ENCODE data around the gene DPY19L1.
"Not testable (repeated sequence)": the region's sequence is repeated elsewhere in the genome, so short reads cannot be mapped to it uniquely, and the experiment has no call there.

DPY19L1 gene

DNA sequence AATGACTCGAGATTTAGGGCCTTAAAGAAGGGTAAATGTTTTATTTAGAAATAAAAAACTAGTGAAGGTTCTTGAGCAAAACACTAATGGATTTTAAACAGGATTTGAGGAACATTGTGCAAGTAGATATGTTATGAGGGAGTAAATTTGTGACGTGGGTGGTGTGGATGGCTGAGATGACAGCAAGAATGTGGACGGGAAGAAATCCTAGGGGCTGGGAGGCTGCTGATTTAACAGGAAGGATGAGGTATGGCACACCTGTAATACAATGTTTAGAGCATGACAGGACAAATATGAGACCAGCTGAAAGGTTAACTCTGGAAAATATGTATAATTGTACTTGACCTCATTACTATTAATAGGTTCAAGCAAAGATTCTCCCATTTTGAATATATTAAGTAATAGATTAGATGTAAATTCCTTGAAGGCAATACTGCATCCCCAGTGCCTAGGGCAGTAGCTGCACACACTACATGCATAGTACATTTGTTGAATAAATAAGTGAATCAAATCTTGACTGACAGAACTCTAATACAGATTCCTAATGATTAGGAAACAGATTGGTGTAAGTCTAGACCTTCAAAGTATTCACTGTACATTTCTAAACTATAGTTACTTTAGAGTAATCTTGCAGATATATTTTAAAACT is 10.1 kb upstream of the DPY19L1 start:
- H3K36me3 ChIP-seq (ENCODE audit: control insufficient read depth, insufficient read depth, low read length); H3K4me1 ChIP-seq (ENCODE audit: control insufficient read depth, insufficient read depth, low read length); H3K9ac ChIP-seq (ENCODE audit: low read length); H3K4me3 ChIP-seq (ENCODE audit: low read length); H3K27me3 ChIP-seq (ENCODE audit: control insufficient read depth, insufficient read depth, low read length); H3K9me3 ChIP-seq (ENCODE audit: control insufficient read depth, low read length): not testable (repeated sequence)

DNA sequence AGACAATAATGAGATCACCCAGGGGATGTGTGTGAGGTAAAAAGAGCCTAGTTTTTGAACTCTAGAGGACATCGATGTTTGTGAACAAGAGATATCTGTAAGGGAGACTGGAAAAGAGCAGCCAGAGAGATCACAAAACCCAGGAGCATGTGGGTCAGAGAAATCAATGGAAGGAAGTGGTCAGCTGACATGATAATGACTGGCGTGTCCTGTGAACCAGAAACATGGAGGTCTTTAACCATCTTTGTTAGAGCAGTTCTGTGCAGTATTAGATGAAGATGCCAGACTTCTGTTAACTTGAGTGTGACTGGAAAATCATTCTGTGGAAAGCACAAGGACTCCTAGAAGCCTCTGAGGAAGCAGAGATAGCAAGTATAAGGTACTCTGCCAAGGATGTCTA is 6.0 kb upstream of the DPY19L1 start:
- H3K27me3 ChIP-seq (ENCODE audit: control insufficient read depth, insufficient read depth, low read length); H3K9ac ChIP-seq (ENCODE audit: low read length); H3K4me1 ChIP-seq (ENCODE audit: control insufficient read depth, insufficient read depth, low read length); H3K36me3 ChIP-seq (ENCODE audit: control insufficient read depth, insufficient read depth, low read length); H3K4me3 ChIP-seq (ENCODE audit: low read length); H3K9me3 ChIP-seq (ENCODE audit: control insufficient read depth, low read length): not testable (repeated sequence)

DNA sequence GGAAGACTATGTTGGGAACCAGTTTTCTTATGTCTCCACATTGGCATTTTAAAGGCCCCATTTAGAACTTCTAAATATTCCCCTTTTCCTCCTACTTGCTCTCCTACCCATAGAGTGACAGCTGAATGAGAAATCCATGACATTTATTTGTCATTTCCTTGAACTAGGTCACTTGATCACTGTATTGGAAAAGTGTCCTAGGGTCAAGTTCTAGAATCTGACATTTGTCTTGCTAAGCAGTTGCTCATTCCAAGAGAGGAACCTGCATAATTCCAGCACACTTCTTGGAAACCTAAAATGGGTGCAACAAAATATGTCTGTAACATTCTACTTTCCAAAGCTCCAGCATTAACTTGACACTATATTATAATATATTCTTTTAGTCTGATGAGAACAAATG is 3.6 kb upstream of the DPY19L1 start:
- H3K27me3 ChIP-seq (ENCODE audit: control insufficient read depth, insufficient read depth, low read length), result no peaks in the 10 kb centered on the region

DNA sequence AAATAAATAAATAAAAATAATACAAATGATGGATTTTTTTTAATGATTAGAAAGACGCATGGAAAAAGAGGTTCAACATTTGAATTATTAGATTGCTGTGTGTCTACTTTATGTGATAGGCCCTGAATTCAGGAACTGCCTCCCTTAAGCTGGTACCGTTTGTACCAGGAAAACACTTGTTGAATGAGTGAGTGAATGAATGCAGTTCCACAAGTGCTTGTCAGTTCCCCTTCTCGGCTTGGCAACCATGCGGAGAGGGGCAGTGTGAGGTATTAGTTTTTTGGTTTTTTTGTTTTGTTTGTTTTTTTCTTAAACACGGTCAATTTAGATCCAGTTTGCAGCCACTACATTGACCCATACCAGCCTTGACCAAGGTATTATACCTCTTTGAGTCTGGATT is 2.1 kb upstream of the DPY19L1 start:
- no peak overlapping the region for H3K9ac ChIP-seq (ENCODE audit: low read length)
- H3K4me3 ChIP-seq (ENCODE audit: low read length), result no peak overlapping the region
- H3K27me3 ChIP-seq (ENCODE audit: control insufficient read depth, insufficient read depth, low read length), result no peaks in the 10 kb centered on the region
- no peaks in the 10 kb centered on the region for H3K36me3 ChIP-seq (ENCODE audit: control insufficient read depth, insufficient read depth, low read length)
- no peaks in the 10 kb centered on the region for H3K9me3 ChIP-seq (ENCODE audit: control insufficient read depth, low read length)
- H3K4me1 ChIP-seq (ENCODE audit: control insufficient read depth, insufficient read depth, low read length), result peaks cover 9% of the 10 kb centered on the region

More for the DNA sequence above, 3.6 kb upstream of the DPY19L1 start:
- H3K4me1 ChIP-seq (ENCODE audit: control insufficient read depth, insufficient read depth, low read length), result peaks cover 4% of the 10 kb centered on the region
- H3K36me3 ChIP-seq (ENCODE audit: control insufficient read depth, insufficient read depth, low read length), result no peaks in the 10 kb centered on the region
- no peaks in the 10 kb centered on the region for H3K9me3 ChIP-seq (ENCODE audit: control insufficient read depth, low read length)
- H3K9ac ChIP-seq (ENCODE audit: low read length), result no peak overlapping the region
- H3K4me3 ChIP-seq (ENCODE audit: low read length), result no peak overlapping the region

DNA sequence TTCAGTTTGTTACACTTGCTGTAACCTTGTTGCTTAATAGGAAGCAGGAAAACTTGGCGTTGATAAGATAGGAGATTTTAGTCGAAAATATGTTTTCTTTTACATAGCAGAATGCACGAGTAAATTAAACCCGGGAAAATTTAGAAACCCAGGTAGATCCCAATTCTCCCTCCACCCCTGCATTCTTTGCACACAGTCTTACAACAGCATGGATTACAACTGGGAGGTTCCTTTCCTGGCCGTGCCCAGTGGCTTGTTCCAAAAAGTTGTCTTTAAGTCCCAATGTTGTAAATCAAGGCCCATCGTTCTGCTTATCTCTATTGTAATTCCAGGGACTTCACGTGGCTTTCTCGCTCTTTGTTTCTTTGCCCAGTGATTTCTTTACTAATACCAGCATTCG is 1.1 kb upstream of the DPY19L1 start:
- Histone ChIP-seq H3K4me3 (ENCODE audit: low read length) (no peak overlapping the region), H3K36me3 (ENCODE audit: control insufficient read depth, insufficient read depth, low read length) (no peaks in the 10 kb centered on the region), H3K9ac (ENCODE audit: low read length) (peak overlapping the region; percentile 69), H3K9me3 (ENCODE audit: control insufficient read depth, low read length) (no peaks in the 10 kb centered on the region), H3K27me3 (ENCODE audit: control insufficient read depth, insufficient read depth, low read length) (no peaks in the 10 kb centered on the region), H3K4me1 (ENCODE audit: control insufficient read depth, insufficient read depth, low read length) (peaks cover 9% of the 10 kb centered on the region)

DNA sequence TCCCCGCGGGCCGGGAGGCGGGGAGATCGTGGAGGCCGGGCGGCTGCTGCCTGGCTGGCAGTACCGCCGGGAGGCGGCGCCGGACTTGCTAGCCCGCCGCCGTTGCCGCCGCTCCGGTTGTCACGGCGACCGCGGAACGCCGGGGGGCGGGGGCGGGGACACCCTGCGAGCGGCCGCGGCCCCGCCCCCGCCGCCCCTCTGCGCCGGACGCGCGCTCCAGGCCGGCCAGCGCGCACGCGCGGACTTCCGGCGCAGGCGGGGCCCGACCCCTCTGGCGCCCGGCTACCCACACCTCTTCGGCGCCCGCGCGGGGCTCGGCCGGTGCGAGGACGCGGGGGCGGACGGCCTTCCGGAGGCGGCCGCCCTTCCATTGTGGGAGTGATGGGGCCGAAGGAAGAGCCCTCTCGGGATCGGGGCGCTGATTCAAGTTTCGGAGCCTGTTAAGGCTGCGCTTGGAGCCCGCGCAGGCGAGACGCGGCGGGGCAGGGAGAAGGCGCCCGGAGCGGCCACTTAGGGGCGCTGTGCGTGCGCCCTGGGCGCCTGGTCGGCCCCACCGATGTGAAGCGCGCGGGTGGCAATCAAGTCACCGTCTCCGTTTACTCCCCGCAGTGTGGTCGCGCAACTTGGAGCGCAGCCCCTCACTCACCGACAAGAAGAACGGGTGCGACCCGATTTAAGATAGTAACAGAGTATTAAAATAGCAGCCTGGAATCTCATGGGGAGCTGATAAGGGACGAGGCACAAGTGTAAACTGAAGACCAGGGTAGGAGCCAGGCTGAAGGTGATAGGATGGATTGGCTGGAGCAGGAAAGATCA is 449 bp upstream of the DPY19L1 start:
- Histone ChIP-seq H3K27me3 (ENCODE audit: control insufficient read depth, insufficient read depth, low read length) (no peaks in the 10 kb centered on the region), H3K36me3 (ENCODE audit: control insufficient read depth, insufficient read depth, low read length) (no peaks in the 10 kb centered on the region), H3K9ac (ENCODE audit: low read length) (peak overlapping the region; percentile 69), H3K9me3 (ENCODE audit: control insufficient read depth, low read length) (no peaks in the 10 kb centered on the region), H3K4me1 (ENCODE audit: control insufficient read depth, insufficient read depth, low read length) (peaks cover 9% of the 10 kb centered on the region), H3K4me3 (ENCODE audit: low read length) (no peak overlapping the region)

DNA sequence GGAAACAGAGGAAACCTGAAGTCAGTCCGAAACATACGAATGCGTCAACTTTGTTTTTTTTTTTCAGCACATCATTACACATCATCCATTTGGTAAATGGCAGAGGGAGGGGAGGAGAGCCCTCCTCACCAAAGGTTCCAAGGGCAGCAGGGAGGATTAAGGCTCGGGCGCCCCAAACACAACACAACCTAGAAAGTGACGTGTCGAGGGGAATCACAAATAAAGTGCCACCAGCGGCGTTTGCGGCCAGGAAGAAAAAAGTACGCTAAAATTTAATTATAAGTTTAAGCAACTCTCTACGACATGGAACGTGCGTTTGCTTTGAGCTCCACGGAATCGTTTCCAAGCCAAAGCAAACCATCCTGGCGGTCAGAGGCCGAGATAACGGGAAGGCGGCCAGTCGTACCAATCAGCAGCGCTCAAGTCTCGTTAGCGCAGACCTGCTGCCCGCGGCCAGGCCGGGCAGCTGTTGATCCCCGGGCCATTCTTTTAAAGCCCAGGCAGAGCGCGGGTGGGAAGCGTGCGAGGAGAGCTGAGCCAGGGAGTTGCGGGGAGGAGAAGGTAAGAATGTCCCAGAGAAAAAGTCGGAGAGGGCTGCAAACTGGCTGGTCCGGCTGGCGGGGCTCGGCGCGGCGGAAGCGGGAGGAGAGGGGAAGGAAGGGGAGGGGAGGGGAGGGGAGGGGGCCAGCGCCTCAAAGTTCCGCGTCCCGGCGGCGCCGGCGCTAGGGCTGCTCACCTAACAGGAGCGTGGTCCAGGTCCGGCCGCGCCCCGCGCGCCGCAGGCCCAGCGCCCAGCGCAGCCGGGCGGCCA is 719 bp downstream of the DPY19L1 start:
- no peaks in the 10 kb centered on the region for H3K36me3 ChIP-seq (ENCODE audit: control insufficient read depth, insufficient read depth, low read length)
- no peaks in the 10 kb centered on the region for H3K27me3 ChIP-seq (ENCODE audit: control insufficient read depth, insufficient read depth, low read length)
- H3K4me1 ChIP-seq (ENCODE audit: control insufficient read depth, insufficient read depth, low read length), result peaks cover 9% of the 10 kb centered on the region
- H3K9ac ChIP-seq (ENCODE audit: low read length), result peak overlapping the region; percentile 25
- no peaks in the 10 kb centered on the region for H3K9me3 ChIP-seq (ENCODE audit: control insufficient read depth, low read length)
- H3K4me3 ChIP-seq (ENCODE audit: low read length), result peak overlapping the region; percentile 34

DNA sequence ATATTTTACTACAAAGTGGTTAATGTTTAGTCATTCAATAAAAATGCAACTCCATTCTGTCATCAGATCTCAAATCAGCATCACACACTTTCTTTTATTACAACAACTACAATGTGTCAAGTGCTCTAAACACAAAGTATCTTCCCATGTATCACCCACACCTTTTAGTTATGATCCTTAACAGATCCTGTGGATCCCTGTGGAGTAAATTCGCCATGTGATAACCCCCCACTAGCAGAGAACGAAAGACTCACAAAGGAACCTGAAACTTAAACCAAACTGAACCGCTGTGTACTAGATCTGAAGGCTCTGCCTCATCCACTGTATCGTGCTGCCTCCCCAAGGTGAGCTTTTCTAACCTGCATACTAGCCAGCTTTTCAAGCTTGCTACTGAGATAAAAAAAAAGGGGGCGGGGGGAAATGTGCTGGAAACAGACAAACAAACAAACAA is 1.7 kb downstream of the DPY19L1 start:
- H3K9me3 ChIP-seq (ENCODE audit: control insufficient read depth, low read length), result no peaks in the 10 kb centered on the region
- no peaks in the 10 kb centered on the region for H3K36me3 ChIP-seq (ENCODE audit: control insufficient read depth, insufficient read depth, low read length)
- no peak overlapping the region for H3K9ac ChIP-seq (ENCODE audit: low read length)
- H3K4me1 ChIP-seq (ENCODE audit: control insufficient read depth, insufficient read depth, low read length), result peaks cover 9% of the 10 kb centered on the region
- H3K4me3 ChIP-seq (ENCODE audit: low read length), result no peak overlapping the region
- no peaks in the 10 kb centered on the region for H3K27me3 ChIP-seq (ENCODE audit: control insufficient read depth, insufficient read depth, low read length)

DNA sequence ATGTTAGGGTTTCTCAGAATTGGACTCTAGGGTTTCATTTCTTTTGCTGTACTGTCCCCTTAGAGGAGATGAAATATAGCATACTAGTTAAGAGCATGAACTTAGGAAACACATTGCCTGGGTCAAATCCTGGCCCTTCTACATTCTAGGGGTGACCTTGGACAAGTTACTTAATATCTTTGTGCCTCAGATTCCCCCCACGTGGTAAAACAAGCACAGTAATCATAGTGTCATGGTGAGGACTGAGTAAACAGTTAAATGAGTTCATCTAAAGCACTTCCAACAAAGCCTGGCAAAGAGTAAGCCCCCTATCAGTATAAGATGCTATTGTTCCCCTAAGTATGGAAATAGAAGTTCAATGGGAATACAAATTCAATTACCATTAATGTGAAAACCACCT is 5.1 kb downstream of the DPY19L1 start:
- Histone ChIP-seq H3K9me3 (ENCODE audit: control insufficient read depth, low read length) (no peaks in the 10 kb centered on the region), H3K27me3 (ENCODE audit: control insufficient read depth, insufficient read depth, low read length) (no peaks in the 10 kb centered on the region), H3K4me1 (ENCODE audit: control insufficient read depth, insufficient read depth, low read length) (peaks cover 9% of the 10 kb centered on the region), H3K9ac (ENCODE audit: low read length) (no peak overlapping the region), H3K4me3 (ENCODE audit: low read length) (no peak overlapping the region), H3K36me3 (ENCODE audit: control insufficient read depth, insufficient read depth, low read length) (no peaks in the 10 kb centered on the region)

DNA sequence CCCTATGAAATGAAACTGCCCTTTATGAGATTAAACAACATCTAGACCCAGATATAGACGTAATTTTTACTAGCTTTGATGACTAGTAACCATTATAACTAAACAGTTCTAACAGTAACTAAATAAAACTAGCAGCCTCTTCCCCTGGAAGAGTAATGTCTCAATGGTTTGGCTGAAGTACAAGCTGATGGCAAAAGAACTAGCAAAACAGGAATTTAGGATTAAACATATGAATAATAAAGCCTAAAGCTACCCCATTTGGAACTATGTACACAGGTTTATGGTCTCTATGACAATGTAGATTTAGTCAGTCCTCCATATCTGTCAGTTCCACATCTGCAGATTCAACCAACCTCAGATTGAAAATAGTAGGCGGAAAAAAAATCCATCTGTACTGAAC is 6.4 kb downstream of the DPY19L1 start:
- H3K27me3 ChIP-seq (ENCODE audit: control insufficient read depth, insufficient read depth, low read length), result no peaks in the 10 kb centered on the region
- peaks cover 5% of the 10 kb centered on the region for H3K4me1 ChIP-seq (ENCODE audit: control insufficient read depth, insufficient read depth, low read length)
- H3K9me3 ChIP-seq (ENCODE audit: control insufficient read depth, low read length), result no peaks in the 10 kb centered on the region
- no peak overlapping the region for H3K9ac ChIP-seq (ENCODE audit: low read length)
- no peak overlapping the region for H3K4me3 ChIP-seq (ENCODE audit: low read length)
- no peaks in the 10 kb centered on the region for H3K36me3 ChIP-seq (ENCODE audit: control insufficient read depth, insufficient read depth, low read length)

DNA sequence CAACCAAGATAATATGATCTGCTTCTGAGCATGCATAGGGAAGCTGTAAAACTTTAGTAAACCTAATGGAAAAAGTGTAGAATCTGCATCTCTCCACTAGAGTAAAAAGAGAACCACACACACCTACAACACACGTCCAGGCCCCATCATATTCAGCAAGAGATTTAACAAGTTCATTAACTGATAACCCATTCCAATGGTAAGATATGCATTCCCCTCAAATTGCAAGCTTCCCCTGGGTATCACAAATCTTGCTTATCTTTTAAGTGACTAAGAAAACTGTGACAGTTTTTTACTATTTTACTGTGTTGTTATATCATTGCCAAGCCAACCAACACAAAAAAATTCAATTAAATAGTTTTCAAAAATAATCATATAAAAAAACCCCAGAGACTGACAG is 8.0 kb downstream of the DPY19L1 start:
- H3K4me1 ChIP-seq (ENCODE audit: control insufficient read depth, insufficient read depth, low read length), result peaks cover 9% of the 10 kb centered on the region

DNA sequence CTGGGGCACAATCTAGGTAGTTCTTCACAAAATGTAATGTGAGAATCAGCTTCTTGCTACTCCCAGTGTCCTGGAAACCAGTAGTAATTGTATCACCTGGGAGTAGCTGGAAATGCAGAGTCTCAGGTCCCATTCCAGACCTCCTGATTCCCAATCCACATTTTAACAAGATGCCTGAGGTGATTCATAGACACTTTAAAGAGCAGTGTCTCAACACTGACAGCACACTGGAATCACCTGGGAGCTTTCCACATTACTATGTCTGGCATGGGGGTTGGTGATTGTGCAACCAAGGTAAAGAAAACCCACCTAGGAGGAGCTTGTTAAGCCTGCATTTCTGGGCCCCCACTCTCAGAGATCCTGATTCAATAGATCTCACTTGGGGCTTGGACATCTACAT is 11.1 kb downstream of the DPY19L1 start:
- H3K36me3 ChIP-seq (ENCODE audit: control insufficient read depth, insufficient read depth, low read length), result no peaks in the 10 kb centered on the region
- no peak overlapping the region for H3K9ac ChIP-seq (ENCODE audit: low read length)
- H3K4me1 ChIP-seq (ENCODE audit: control insufficient read depth, insufficient read depth, low read length), result peaks cover 9% of the 10 kb centered on the region
- H3K27me3 ChIP-seq (ENCODE audit: control insufficient read depth, insufficient read depth, low read length), result no peaks in the 10 kb centered on the region
- H3K9me3 ChIP-seq (ENCODE audit: control insufficient read depth, low read length), result no peaks in the 10 kb centered on the region
- H3K4me3 ChIP-seq (ENCODE audit: low read length), result no peak overlapping the region

More for the DNA sequence above, 8.0 kb downstream of the DPY19L1 start:
- H3K4me3 ChIP-seq (ENCODE audit: low read length), result no peak overlapping the region
- H3K27me3 ChIP-seq (ENCODE audit: control insufficient read depth, insufficient read depth, low read length), result no peaks in the 10 kb centered on the region
- H3K36me3 ChIP-seq (ENCODE audit: control insufficient read depth, insufficient read depth, low read length), result no peaks in the 10 kb centered on the region
- no peak overlapping the region for H3K9ac ChIP-seq (ENCODE audit: low read length)
- no peaks in the 10 kb centered on the region for H3K9me3 ChIP-seq (ENCODE audit: control insufficient read depth, low read length)

All from mucosa of stomach (tissue), 1 donor.